Panc1 (cell line): ENCODE data around the gene CTDSP2. TPM values are rescaled to one million over a fixed set of nuclear protein-coding genes. Genes with fewer than 3 reads are reported as not detected.

Experiments
- ATAC-seq: fragments of 200-7000 bp; cut with Tn5 transposase; 2 replicates; pipeline ENCODE4 v1.9.1; 2020; ENCODE audit warnings: mild to moderate bottlenecking, moderate library complexity
- BruUV-seq: library from RNA; stranded (reverse); fragments of 400-500 nt; replicated peaks from 2 replicates; lab custom pipeline; 2021; lab: Mats Ljungman, UMichigan
- CTCF ChIA-PET: fragments of 300-600 bp; sonication (Branson Sonifier 250); formaldehyde crosslinking; loops from one replicate; lab custom pipeline; 2022; ENCODE audit warnings: antibody characterized with exemption; lab: Charles Lee
- POLR2A ChIA-PET: fragments of 300-600 bp; sonication (Branson Sonifier 250); formaldehyde crosslinking; loops from one replicate; lab custom pipeline; 2022; ENCODE audit warnings: antibody characterized with exemption; lab: Charles Lee
- DNase-seq: peaks from one replicate; pipeline ENCODE4 v3.0.0-alpha.2; 2010; ENCODE audit warnings: low read depth, low spot score
- H3K27ac ChIP-seq: 2 replicates; pipeline ENCODE4 v1.5.1; 2011; ENCODE audit warnings: mild to moderate bottlenecking, low read length, inconsistent platforms
- H3K27me3 ChIP-seq: fragments of 200-500 bp; sonication (Bioruptor generic); 2 replicates; pipeline ENCODE4 v1.6.0; 2014; ENCODE audit warnings: low read length, inconsistent platforms; ENCODE audit not compliant: control insufficient read depth, insufficient read depth
- H3K36me3 ChIP-seq: fragments of 200-500 bp; sonication (Bioruptor generic); 2 replicates; pipeline ENCODE4 v1.5.1; 2014; ENCODE audit warnings: inconsistent platforms, mild to moderate bottlenecking, low read length, moderate library complexity; ENCODE audit not compliant: control insufficient read depth, insufficient read depth
- H3K4me1 ChIP-seq: 2 replicates; pipeline ENCODE4 v1.5.1; 2011; ENCODE audit warnings: inconsistent platforms, mild to moderate bottlenecking, low read length, moderate library complexity; ENCODE audit not compliant: control insufficient read depth, insufficient read depth
- H3K4me3 ChIP-seq, 2 experiments: 2 replicates each; pipeline ENCODE4 v1.5.1; 2011 to 2012; ENCODE audit warnings: low read depth in 2 of 2, low read length in 2 of 2, mild to moderate bottlenecking in 2 of 2, inconsistent platforms in 1 of 2, moderate library complexity in 1 of 2
- H3K9me3 ChIP-seq: fragments of 200-500 bp; sonication (Bioruptor generic); 2 replicates; pipeline ENCODE4 v1.5.1; 2014; ENCODE audit warnings: low read depth, mild to moderate bottlenecking, inconsistent platforms, low read length, moderate library complexity; ENCODE audit not compliant: control insufficient read depth, insufficient read depth
- CTCF ChIP-seq: fragments of 450-650 bp; IDR thresholded peaks from 2 replicates; pipeline ENCODE4 v1.5.1; 2017; ENCODE audit warnings: mild to moderate bottlenecking
- POLR2AphosphoS5 ChIP-seq: IDR thresholded peaks from 2 replicates; pipeline ENCODE4 v1.6.1; 2012; ENCODE audit warnings: mild to moderate bottlenecking, low read depth, low read length, moderate library complexity
- REST ChIP-seq, 2 experiments: IDR thresholded peaks; 2 replicates each; pipeline ENCODE4 v1.6.1; 2011 to 2012; ENCODE audit warnings: low read depth in 2 of 2, control low read depth in 1 of 2, low read length in 1 of 2, mild to moderate bottlenecking in 1 of 2, moderate library complexity in 1 of 2; ENCODE audit not compliant: insufficient read depth in 1 of 2
- SIN3A ChIP-seq: IDR thresholded peaks from 2 replicates; pipeline ENCODE4 v1.6.1; 2012; ENCODE audit warnings: low read depth, mild to moderate bottlenecking, low read length, moderate library complexity, borderline replicate concordance; ENCODE audit not compliant: insufficient read depth
- TCF7L2 ChIP-seq: IDR thresholded peaks from 2 replicates; pipeline ENCODE4 v1.6.1; 2011; ENCODE audit warnings: mild to moderate bottlenecking, low read depth, low read length, inconsistent platforms
- in situ Hi-C: cut with HindIII; loops from 2 replicates; pipeline ENCODE4 v1.10.0; 2016; ENCODE audit warnings: low sequenced_read_pairs, low pct_unique_long_range_greater_than_20kb
- intact Hi-C: fragments of 100-400 bp; cut with micrococcal nuclease; formaldehyde crosslinking; loops from one replicate; pipeline ENCODE4 v1.10.0; 2022; ENCODE audit not compliant: unreplicated experiment
- total RNA-seq: library from RNA; stranded (reverse); gene quantifications from one replicate; pipeline ENCODE4 v1.2.1, GENCODE V29; 2021; ENCODE audit not compliant: unreplicated experiment

Gene CTDSP2
- total RNA-seq, 1 experiment from 2014 or later, result 120 TPM

- POLR2A ChIA-PET, result interaction anchor here (0.6 to 1.8 kb wide), 4 partner anchors 47 to 1916 kb away, joined by 7 to 23 read pairs (median 12); no protein-coding TSS in a partner anchor
- intact Hi-C loops (no loop called here), in situ Hi-C loops (no loop called here)
- ATAC-seq (peak; percentile 32), DNase-seq (no peak)
- CTCF ChIA-PET, result interaction anchor here (0.6 kb wide), 1 partner anchor 13 kb away, joined by 11 read pairs; no protein-coding TSS in a partner anchor
- peaks cover 8% of the 10 kb centered on the region; the same call in 1 of the 2 replicates for H3K36me3 ChIP-seq
- peak overlapping the region; percentile 93 to 94 for H3K4me3 ChIP-seq
- peaks cover 36% of the 10 kb centered on the region for H3K4me1 ChIP-seq
- no peaks in the 10 kb centered on the region for H3K27me3 ChIP-seq
- no peaks in the 10 kb centered on the region for H3K9me3 ChIP-seq
- TF ChIP-seq POLR2AphosphoS5, result no peak
- TF ChIP-seq SIN3A, result no peak
- no peak for TF ChIP-seq CTCF
- no peak for TF ChIP-seq TCF7L2
- no peak for TF ChIP-seq REST (IDR thresholded peaks at IDR 0.05; ENCODE audit: insufficient read depth in 1 of 2, low read depth in 2 of 2, low read length in 1 of 2)
- no TSS peak for BruUV-seq
- H3K27ac ChIP-seq, result peak overlapping the region; percentile 94
These were observed 298 bp downstream of the CTDSP2 start for GRCh38 chr12:57846285-57846576.

- no peaks in the 10 kb centered on the region for H3K9me3 ChIP-seq
- peak overlapping the region; percentile 94 for H3K27ac ChIP-seq
- CTCF ChIA-PET, result interaction anchor here (0.6 to 1.0 kb wide), 2 partner anchors 12 to 14 kb away, joined by 5 to 11 read pairs; no protein-coding TSS in a partner anchor
- in situ Hi-C loops (no loop called here), intact Hi-C loops (no loop called here)
- no TSS peak for BruUV-seq
- H3K4me3 ChIP-seq, result peak overlapping the region; percentile 93 to 94
- POLR2A ChIA-PET, result interaction anchor here (1.6 to 1.8 kb wide), 3 partner anchors 43 to 52 kb away, joined by 3 to 23 read pairs (median 12); no protein-coding TSS in a partner anchor
- H3K36me3 ChIP-seq, result peaks cover 8% of the 10 kb centered on the region; the same call in 1 of the 2 replicates
- TF ChIP-seq CTCF, result no peak
- no peak for TF ChIP-seq TCF7L2
- peak; percentile 25; the same call in 1 of the 2 replicates for TF ChIP-seq POLR2AphosphoS5
- 0 out of 2 replicates have a peak, but pooled peaks have one; percentile 62 for TF ChIP-seq SIN3A
- DNase-seq, result no peak
- ATAC-seq, result peak; percentile 54
- H3K27me3 ChIP-seq, result no peaks in the 10 kb centered on the region
- H3K4me1 ChIP-seq, result peaks cover 41% of the 10 kb centered on the region
These were observed 848 bp downstream of the CTDSP2 start for GRCh38 chr12:57845478-57846284.
